ENCODE measurements around the gene C12orf54.

DNA sequence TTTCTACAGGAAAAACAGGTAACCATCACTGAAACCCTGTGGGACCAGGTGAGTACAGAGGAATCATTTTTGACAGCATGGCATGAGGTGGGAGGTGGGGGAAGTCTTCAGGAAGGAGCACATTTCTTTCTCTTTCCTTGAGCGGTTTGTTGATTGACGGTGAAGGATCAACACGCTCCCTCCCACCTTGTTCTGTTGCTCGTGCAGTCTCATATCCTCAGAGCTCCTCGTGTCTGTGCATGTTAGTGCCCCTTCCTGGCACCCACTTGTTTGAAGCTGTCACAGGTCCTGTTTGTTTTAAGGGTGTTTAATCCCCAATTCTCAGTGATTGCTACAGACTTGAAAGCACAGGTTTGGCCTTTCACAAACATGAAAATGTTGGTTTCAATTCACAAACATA is 4.4 kb downstream of the C12orf54 start:
- TF ChIP-seq EZH2 (IDR thresholded peaks at IDR 0.05; ENCODE audit: insufficient read depth, low read length) = no peak
- TF ChIP-seq, protein P1, sequence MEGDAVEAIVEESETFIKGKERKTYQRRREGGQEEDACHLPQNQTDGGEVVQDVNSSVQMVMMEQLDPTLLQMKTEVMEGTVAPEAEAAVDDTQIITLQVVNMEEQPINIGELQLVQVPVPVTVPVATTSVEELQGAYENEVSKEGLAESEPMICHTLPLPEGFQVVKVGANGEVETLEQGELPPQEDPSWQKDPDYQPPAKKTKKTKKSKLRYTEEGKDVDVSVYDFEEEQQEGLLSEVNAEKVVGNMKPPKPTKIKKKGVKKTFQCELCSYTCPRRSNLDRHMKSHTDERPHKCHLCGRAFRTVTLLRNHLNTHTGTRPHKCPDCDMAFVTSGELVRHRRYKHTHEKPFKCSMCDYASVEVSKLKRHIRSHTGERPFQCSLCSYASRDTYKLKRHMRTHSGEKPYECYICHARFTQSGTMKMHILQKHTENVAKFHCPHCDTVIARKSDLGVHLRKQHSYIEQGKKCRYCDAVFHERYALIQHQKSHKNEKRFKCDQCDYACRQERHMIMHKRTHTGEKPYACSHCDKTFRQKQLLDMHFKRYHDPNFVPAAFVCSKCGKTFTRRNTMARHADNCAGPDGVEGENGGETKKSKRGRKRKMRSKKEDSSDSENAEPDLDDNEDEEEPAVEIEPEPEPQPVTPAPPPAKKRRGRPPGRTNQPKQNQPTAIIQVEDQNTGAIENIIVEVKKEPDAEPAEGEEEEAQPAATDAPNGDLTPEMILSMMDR (IDR thresholded peaks at IDR 0.05; ENCODE audit: insufficient read depth, low read depth, low read length) = no peak
